Measurements from ENCODE around the gene NET1. TPM values are rescaled to one million over a fixed set of nuclear protein-coding genes. Genes with fewer than 3 reads are reported as not detected.

NET1 gene
- polyA plus RNA-seq, 1 of the 3 experiments (the other 2 are of a cell fraction): 4.7 TPM

- TF ChIP-seq PBX3 (IDR thresholded peaks at IDR 0.05): no peak
- TF ChIP-seq TCF12 (IDR thresholded peaks at IDR 0.05): no peak
These were observed 74.5 kb downstream of the NET1 start (continued) for GRCh38 chr10:5486853-5487235.

GRCh38 chr10:5488272-5489161, 76.2 kb downstream of the NET1 start:
- Histone ChIP-seq H3F3A (replicated peaks; ENCODE audit: insufficient read depth) (no peaks in the 10 kb centered on the region), H3K4me3 (ENCODE audit: low read depth in 2 of 2, low read length in 1 of 2) (no peak overlapping the region), H3K79me2 (ENCODE audit: insufficient read depth) (no peaks in the 10 kb centered on the region), H4K20me1 (ENCODE audit: insufficient read depth) (no peaks in the 10 kb centered on the region), H3K36me3 (replicated peaks in 1 of 2; ENCODE audit: control insufficient read depth in 1 of 2, insufficient read depth in 2 of 2, low read length in 1 of 2) (no peaks in the 10 kb centered on the region), H3K27me3 (ENCODE audit: insufficient read depth) (no peaks in the 10 kb centered on the region), H2AFZ (ENCODE audit: low read depth) (no peak overlapping the region), H3K9ac (no peak overlapping the region), H3K4me2 (no peak overlapping the region), H3K27ac (ENCODE audit: low read depth in 2 of 2, low read length in 1 of 2) (no peak overlapping the region), H3K4me1 (ENCODE audit: control insufficient read depth in 1 of 2, insufficient read depth in 2 of 2, low read depth in 1 of 2, low read length in 1 of 2) (no peaks in the 10 kb centered on the region), H3K9me3 (no peaks in the 10 kb centered on the region), H3K9me2 (no peaks in the 10 kb centered on the region)
- POLR2A ChIA-PET: no interaction called here
- TF ChIP-seq CTCF (IDR thresholded peaks at IDR 0.05): no peak
- no peak for TF ChIP-seq FOXM1 (IDR thresholded peaks at IDR 0.05; ENCODE audit: low read depth)
- TF ChIP-seq EZH2phosphoT487 (IDR thresholded peaks at IDR 0.05; ENCODE audit: borderline replicate concordance, low read depth): no peak
- no peak for TF ChIP-seq NRF1 (IDR thresholded peaks at IDR 0.05; ENCODE audit: low read depth, low read length)
- no peak for TF ChIP-seq SMC3 (IDR thresholded peaks at IDR 0.05; ENCODE audit: low read depth, low read length)
- no peak for TF ChIP-seq YY1 (IDR thresholded peaks at IDR 0.05; ENCODE audit: low read depth)
- WGBS (ENCODE audit: low lambda C conversion rate): 84% methylated on average over 14 of the region's 27 CpGs
- CTCF ChIA-PET: no interaction called here
- no peak for DNase-seq

GRCh38 chr10:5490032-5490431, 77.7 kb downstream of the NET1 start:
- Histone ChIP-seq H3K9me3 (no peaks in the 10 kb centered on the region), H3F3A (replicated peaks; ENCODE audit: insufficient read depth) (no peaks in the 10 kb centered on the region), H3K4me3 (ENCODE audit: low read depth in 2 of 2, low read length in 1 of 2) (no peak overlapping the region), H3K9ac (no peak overlapping the region), H2AFZ (ENCODE audit: low read depth) (no peak overlapping the region), H3K27me3 (ENCODE audit: insufficient read depth) (no peaks in the 10 kb centered on the region), H3K27ac (ENCODE audit: low read depth in 2 of 2, low read length in 1 of 2) (no peak overlapping the region), H3K36me3 (replicated peaks in 1 of 2; ENCODE audit: control insufficient read depth in 1 of 2, insufficient read depth in 2 of 2, low read length in 1 of 2) (no peaks in the 10 kb centered on the region), H3K4me1 (ENCODE audit: control insufficient read depth in 1 of 2, insufficient read depth in 2 of 2, low read depth in 1 of 2, low read length in 1 of 2) (no peaks in the 10 kb centered on the region), H3K79me2 (ENCODE audit: insufficient read depth) (no peaks in the 10 kb centered on the region), H4K20me1 (ENCODE audit: insufficient read depth) (no peaks in the 10 kb centered on the region), H3K4me2 (no peak overlapping the region), H3K9me2 (no peaks in the 10 kb centered on the region)
- 83% methylated on average over 4 of the region's 4 CpGs for WGBS (ENCODE audit: low lambda C conversion rate)
- ChIA-PET POLR2A (no interaction called here), CTCF (interaction anchor here (1.2 kb wide), 1 partner anchor 133 kb away, joined by 3 read pairs; no protein-coding TSS in a partner anchor)
- TF ChIP-seq POLR2AphosphoS5 (IDR thresholded peaks at IDR 0.05; ENCODE audit: low read depth, low read length): no peak
- no peak for TF ChIP-seq RFX5 (IDR thresholded peaks at IDR 0.05; ENCODE audit: low read length)
- no peak for TF ChIP-seq CHD2 (IDR thresholded peaks at IDR 0.05; ENCODE audit: low read length, partially characterized antibody)
- TF ChIP-seq NRF1 (IDR thresholded peaks at IDR 0.05; ENCODE audit: low read depth, low read length): no peak
- no peak for DNase-seq
